Bone marrow (tissue), 2 donors: Measurements from ENCODE around the gene CPLX3.

Experiments
- DNase-seq, 2 donors: peaks; one replicate each; lab custom pipeline; 2025; lab: John Stamatoyannopoulos, UW

The CPLX3 gene

DNA sequence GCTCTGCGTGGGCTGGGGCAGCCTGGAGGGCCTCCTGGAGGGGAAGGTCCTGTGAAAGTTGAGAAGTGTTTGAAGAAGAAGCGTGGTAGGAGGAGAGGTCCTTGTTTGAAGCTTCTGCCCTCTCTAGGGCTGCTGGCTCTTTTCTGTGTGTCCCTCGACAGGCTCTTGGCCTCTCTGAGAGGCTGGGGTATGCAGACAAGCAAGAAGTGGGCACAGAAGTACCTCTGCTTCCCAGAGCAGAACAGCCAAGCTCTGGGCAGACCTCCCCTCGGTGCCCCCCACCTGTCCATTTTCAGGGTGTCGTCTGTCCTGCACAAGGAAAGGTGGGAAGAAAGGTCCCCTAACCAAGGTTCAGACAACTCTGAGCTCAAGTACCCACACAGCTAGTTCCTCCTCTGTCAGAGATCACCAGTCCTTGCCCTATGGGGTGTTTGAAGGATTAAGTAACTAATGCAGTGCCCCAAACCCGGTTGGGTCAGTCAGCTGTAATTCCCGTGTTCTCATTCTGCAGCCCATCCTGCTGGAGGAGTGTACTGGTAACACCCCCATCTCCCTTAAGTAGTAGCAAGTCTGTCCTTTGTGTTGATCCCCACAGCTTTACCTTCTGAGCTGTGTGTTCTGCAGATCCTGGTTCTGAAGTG lies 38.3 kb upstream of the CPLX3 start:
- peak in 1 of 2 donors; percentile 41 for DNase-seq

DNA sequence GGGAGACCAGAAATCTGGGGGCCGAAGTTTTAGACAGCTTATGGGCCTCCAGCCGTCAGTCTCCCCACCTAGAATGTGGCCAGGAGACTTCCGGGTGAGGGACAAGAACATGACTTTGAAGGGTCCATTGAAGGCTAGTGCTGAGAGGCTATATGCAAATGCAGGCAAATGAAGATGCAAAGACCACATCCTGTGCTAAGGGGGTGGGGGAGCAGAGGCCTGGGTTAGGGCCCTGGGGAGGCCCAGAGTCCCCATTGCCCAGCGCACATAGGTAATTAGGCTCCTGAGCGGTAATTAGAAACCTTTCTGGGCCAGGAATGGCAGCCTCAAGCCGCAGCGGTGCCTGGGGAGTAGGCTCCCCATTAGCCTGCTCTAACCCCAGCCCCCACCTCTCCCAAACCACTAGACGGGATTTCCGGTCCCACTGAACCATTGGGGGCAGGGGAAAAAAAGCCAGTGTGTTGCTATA lies 37.7 kb upstream of the CPLX3 start:
- DNase-seq: peak in 1 of 2 donors; percentile 15

DNA sequence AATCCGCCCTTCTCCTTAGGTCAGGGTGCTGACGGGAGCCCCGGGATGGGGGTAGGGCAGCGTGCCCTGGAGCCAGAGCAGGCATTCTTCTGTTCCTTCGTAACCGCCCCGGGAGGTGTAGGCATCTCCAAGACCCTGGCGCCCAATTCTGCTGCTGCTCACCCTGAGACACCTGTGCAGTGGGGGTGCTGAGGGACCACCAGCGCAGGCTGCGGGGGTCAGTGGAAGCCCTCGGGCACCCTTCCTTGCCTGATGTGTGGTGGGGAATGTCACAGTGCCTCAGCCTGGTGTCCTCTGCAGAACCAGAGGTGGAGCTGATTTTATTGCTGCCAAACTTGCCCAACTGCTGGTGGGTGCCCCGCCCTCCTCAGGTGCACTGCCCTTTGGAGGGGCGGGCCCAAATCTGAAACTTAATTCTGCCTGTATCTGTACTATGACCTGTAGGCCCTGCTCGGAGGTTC lies 37.2 kb upstream of the CPLX3 start:
- DNase-seq: no peak

DNA sequence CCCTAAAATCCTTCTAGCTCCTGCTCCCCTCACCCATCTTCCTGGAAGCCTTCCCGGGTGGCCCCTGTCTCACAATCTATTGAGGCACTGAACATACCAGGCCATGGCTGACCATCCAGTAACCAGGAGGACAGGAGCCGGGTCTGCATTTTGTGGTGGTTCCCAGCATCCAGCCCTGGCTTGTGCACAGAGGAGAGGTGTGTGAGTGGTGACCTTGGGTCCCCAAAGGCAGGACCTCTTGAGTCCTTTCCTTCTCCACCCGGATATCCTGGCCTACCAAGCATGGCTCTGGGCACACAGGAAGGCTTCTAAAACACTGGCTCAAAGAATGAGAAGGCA lies 36.7 kb upstream of the CPLX3 start:
- no peak for DNase-seq

DNA sequence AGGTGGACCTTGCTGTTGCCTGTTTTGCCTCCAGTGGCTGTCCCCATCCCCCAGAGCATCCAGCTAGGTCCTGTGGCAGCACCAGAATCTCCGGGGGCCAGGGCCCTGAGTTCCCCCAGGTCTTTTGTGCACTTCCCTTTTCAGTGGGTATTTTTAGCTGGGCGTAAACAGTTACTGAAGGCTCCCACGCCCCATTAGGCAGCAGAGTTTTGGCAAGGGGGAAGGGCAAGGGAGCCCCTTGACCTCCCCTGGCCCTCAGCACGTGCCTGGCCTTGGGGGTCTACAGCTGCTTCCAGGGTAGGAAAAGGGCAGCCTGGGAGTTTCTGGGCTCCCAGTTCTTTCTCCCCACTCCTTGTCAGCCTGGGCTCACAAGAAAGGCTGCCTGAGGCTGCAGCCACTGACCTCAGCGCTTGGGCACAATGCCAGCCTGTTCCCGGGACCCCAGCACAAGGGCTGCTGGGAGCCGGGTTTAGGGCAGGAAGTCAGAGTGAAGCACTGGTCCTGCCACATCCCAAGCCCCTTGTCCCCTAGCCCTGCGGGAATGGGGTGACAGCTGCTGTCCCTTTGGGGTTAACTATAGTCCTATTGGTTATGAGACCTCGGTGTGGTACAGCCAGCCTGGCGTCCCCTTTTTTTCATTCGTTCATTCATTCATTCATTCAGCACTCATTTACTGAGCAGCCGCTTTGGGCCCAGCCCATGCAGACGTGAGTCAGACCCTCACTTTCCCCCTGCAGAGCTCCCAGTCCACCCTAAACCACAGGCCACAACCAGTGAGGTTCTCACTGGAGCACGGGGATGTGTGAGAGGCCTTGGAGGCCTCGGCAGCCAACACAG lies 36.1 kb upstream of the CPLX3 start:
- DNase-seq: peak; percentile 59 to 75

DNA sequence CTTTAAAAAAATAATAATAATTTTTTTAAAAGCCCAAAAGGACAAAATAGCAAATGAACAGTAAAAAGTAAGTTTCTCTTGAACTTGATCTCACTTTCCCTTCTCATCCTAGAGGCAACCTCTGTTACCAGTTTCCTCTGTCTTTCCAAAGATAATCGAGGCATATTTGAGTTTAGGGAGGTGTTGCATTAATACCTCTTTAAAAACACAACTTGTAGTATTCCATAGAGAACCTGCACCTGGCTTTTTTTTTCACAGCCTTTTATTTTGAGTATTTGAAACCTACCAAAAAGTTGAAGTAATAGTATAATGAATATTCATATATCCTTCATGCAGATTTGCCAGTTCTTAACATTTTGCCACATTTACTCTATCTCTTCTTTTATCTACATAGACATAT lies 35.4 kb upstream of the CPLX3 start:
- DNase-seq: no peak

DNA sequence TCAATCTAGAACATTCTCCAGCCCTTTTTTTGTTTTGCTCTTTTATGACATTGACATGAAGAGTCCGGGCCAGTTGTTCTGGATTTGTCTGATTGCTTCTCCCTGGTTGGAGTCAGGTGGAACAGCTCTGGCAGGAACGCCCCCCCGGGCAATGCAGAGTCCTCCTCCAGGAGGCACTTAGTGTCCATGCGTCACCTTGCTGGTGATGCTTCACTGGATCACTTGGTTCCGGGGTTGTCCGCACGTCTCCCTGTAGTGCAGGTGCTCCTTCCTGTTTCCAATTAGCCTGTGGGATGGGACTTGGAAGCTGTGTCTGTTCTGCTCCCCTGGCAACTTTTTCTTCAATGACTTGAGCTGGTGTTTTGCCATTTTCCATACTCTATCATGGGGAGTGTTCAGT lies 34.8 kb upstream of the CPLX3 start:
- no peak for DNase-seq

DNA sequence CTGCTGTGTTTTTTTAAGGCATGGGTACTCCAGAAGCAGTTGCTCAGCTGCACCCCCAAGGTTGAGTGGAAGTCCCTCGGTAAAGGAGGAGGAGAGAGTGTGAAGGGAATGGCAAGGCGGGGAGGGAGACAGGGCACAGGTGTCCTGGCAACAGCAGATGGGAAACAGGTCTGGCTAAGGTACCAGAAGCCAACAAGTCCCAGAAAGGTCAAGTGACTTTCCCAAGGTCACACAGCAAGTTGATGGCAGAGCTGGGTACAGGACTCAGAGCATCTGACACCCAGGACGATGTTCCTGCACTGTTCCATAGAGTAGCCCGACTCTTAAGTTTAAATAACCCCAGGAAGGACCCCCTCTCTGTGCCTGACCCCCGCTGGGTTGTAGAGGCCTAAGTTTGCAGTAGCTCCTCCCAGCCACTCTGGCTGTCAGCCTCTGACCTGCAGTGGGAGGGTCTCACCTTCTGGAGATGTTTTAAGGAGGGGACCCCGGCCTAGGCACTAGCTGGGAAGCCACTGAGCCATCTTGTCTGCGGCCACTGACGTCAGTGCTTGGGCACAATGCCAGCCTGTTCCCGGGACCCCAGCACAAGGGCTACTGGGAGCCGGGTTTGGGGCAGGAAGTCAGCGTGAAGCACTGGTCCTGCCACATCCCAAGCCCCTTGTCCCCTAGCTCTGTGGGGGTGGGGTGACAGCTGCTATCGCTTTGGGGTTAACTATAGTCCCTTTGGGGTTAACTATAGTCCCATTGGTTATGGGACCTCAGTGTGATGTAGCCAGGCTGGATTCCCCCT lies 34.0 kb upstream of the CPLX3 start:
- no peak for DNase-seq

DNA sequence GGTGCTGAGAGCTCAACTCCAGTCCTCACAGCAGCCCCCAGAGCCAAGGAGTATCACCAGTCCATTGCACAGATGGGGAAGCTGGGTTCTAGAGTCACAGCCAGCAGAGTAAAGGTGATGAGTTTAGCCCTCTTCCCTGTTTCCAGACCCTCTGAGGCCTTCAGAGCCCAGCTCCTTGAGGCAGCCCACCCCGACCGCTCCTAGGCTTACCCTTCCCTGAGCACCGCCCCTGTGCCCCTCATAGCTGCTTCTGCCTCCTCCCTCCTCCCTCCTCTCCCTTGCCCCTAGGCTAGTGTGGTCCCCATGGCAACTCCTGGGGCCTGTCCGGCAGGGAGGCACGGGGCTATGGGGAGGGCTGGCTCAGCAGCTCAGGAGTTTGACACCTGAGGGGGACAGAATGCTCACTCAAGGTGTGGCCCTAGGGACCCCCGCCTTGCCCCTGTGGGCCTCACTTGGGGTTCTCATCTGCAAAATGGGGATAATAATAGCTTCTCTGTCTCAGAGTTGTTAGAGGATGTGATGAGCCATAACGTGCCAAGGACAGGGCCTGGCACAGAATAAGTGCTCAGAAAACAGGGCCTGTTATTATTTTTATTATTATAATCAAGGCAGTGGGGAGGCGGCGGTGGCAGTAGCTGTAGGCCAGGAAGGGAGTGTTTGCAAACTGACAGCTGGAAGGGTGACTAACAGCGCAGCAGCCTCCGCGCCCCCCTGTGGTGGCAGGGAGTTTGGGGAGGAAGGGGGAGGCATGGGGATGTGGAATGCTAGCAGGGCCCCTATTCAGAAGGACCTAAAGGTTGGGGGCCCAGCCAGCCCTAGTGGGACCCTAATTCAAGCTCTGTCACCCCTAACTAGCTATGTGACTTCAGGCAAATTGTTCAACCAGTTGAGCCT lies 33.0 kb upstream of the CPLX3 start:
- DNase-seq: peak; percentile 23 to 40

DNA sequence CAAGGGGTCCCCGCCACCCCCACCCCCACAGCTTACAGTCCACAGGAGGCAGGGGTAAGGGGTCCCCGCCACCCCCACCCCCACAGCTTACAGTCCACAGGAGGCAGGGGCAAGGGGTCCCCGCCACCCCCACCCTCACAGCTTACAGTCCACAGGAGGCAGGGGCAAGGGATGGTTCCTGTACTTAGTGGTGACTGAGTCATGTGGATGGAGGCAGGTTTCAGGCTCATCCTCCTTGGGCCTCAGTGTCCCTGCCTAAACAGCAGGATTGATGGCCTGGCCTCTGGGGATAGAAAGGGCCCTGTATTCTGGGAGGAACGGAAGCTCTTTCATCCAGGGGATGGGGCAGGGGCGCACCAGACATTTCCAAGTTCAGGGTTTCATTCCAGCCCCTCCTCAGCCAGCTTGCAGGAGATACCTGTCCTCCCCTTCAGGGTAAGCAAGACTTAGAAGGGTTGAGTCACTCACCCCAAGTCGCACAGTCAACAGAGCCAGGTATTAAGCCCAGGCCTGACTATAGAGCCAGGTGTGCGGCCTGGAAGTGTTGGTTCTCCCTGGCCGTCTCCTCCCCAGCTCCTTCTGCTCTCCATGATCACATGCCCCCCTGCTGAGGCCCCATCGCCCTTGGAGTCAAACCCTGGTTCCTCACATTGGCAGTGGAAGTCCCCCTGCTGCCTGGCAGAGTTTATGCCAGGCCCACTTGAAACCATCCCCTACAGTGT lies 32.0 kb upstream of the CPLX3 start:
- DNase-seq: no peak

DNA sequence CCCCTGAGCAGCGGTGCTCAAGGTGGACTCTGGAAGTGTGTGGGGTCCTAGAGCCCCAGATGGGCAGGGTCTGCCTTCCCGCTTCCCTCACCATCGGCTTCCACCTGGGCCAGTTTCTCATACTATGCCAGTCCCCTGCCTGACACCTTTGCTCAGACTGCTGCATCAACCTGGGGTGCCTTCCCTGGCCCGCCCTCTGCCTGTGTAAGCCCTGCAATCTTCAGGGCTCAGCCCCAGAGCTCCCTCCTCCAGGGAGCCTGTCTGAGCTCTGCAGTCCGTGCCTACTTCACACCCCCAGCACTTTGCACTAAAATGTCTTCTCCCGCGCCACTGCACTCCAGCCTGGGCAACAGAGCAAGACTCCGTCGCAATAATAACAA lies 31.5 kb upstream of the CPLX3 start:
- DNase-seq: no peak

DNA sequence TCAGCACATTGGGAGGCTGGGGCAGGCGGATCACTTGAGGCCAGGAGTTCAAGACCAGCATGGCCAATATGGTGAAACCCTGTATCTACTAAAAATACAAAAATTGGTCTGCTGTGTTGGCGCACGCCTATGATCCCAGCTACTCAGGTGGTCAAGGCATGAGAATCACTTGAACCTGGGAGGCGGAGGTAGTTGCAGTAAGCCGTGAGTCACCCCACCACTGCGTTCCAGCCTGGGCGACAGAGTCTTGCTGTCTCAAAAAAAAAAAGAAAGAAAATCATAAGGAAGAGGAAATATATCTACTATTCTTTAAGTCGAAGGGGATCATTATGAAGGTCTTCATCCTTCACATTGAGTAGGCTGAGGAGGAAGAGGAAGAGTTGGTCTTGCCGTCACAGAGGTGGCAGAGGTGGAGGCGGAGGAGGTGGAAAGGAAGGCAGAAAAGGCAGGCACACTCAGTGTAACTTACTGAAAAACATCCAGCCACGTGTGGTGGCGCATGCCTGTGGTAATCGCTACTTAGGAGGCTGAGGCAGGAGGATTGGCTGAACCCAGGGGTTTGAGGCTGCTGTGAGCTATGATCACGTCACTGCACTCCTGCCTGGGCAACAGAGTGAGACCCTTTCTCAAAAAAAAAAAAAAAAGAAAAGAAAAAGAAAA lies 30.3 kb upstream of the CPLX3 start:
- DNase-seq: no peak

DNA sequence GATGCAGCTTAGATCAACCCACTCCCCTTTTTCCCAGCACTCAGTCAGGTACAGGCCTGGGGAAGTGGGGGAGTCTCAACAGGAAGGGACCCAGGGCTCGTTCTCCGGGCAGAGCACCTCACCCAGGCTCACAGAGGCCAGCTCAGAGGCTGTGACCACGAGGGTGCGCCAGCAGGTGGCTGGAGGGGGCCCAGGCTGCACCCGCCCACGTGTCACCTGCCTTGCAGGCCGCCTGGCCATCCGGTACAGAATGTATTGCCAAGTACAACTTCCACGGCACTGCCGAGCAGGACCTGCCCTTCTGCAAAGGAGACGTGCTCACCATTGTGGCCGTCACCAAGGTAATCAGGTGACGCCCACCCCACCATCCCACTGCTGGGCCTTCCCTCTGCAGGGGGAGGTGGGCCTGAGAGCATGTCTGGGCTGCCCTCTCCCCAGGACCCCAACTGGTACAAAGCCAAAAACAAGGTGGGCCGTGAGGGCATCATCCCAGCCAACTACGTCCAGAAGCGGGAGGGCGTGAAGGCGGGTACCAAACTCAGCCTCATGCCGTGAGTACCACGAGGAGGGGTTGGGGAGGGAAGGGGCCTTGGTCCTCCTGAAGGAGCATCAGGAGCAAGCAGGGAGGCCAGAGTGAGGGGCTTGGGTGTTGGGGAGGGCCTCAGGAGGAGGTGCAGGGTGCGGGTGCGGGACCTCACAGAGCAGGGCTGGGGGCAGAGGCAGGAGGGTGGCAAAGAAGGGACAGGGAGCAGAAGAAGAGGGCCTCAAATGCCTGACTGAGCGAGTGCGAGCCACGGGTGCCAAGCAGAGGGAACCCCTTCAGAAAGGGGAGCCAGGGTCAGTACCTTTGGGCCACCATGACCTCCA lies 27.8 kb upstream of the CPLX3 start:
- no peak for DNase-seq

DNA sequence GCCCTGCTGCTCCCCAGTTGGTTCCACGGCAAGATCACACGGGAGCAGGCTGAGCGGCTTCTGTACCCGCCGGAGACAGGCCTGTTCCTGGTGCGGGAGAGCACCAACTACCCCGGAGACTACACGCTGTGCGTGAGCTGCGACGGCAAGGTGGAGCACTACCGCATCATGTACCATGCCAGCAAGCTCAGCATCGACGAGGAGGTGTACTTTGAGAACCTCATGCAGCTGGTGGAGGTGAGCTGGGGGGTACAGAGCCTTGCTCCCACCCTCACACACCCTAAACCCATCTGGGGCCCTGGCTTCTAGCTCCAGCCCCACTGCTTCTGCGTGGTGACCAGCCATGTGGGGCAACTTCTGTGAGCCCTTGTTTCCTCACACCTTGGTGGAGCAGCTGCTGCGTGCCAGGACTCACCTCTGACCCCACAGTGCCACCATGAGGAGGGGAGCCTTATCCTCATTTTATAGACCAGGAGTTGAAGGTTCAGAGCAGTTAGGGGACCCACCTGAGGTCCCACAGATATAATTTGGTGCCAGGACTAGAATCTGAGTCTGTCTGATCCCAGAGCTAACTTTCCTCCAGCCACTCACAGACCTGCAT lies 27.1 kb upstream of the CPLX3 start:
- DNase-seq: no peak

DNA sequence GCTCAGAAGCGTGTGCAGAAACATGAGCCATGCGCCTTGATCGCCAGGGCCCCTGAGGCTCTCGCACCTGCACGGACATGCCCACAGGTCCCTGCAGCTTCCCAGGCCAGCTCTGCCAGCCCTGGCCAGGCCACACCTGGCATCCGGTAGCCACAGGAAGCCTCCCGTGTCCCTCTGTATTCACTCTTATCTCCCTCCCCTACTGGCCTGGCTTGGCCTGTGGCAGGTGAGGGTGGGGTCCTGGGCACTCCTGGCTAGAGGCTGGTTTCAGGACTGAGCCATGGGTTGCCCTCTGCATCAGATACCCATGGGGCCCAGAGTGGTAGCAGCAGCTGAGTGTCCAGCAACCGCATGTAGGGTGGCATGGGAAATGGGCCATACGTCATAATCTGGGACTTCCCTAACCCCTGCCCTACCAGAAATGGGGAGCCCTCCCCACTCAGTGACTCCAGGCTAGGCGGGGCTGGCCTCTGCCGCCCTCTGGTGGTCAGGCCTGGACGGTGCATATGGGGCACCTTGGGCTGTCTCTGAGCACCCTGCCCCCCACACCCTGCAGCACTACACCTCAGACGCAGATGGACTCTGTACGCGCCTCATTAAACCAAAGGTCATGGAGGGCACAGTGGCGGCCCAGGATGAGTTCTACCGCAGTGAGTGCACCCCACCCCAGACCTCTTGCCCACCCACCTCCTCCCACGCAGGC lies 26.4 kb upstream of the CPLX3 start:
- peak; percentile 78 to 82 for DNase-seq

DNA sequence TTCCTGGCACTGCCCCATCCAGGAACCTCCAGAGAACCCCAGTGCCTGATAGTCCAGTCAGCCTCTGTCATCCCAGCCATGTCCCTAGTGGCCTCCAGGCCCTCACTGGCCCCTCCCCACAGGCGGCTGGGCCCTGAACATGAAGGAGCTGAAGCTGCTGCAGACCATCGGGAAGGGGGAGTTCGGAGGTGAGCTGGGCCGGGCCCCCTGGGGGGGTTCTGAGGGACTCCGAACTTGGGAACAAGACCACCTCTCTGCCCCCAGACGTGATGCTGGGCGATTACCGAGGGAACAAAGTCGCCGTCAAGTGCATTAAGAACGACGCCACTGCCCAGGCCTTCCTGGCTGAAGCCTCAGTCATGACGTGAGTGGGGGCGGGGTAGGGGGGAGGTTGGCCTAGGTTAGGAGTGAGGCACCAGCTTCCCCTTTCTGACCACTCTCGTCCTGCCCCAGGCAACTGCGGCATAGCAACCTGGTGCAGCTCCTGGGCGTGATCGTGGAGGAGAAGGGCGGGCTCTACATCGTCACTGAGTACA lies 25.8 kb upstream of the CPLX3 start:
- no peak for DNase-seq

DNA sequence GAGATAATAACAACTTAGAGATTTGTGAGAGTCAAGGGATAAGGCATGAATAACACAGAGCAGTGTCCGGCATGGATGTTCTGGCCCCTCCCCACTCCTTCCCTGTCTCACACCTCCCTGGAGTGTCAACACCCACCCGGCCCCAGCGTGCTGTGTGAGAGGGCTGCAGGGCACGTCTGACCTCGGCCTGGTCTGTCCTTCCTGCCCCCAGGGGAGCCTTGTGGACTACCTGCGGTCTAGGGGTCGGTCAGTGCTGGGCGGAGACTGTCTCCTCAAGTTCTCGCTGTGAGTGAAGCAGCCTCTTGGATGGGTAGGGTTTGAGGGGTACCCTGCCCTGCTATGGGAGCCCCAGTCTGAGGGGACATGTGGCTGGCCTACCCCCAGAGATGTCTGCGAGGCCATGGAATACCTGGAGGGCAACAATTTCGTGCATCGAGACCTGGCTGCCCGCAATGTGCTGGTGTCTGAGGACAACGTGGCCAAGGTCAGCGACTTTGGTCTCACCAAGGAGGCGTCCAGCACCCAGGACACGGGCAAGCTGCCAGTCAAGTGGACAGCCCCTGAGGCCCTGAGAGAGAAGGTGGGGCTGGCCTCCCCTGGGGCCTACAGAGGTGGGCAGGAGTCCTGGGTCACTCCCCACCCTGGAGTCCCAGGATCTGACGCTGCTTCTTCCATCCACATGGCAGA lies 25.0 kb upstream of the CPLX3 start:
- no peak for DNase-seq

DNA sequence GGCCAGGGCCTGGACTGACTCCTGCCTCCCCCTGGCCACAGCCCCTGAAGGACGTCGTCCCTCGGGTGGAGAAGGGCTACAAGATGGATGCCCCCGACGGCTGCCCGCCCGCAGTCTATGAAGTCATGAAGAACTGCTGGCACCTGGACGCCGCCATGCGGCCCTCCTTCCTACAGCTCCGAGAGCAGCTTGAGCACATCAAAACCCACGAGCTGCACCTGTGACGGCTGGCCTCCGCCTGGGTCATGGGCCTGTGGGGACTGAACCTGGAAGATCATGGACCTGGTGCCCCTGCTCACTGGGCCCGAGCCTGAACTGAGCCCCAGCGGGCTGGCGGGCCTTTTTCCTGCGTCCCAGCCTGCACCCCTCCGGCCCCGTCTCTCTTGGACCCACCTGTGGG lies 24.1 kb upstream of the CPLX3 start:
- DNase-seq: no peak
